Hematopoietic multipotent progenitor cell treated with erythropoietin and hydrocortisone succinate and interleukin-3 and kit ligand, for 17 days (in vitro differentiated cells): ENCODE data around the gene OR5H6.
"Not testable (repeated sequence)": the region's sequence is repeated elsewhere in the genome, so short reads cannot be mapped to it uniquely, and the experiment has no call there.

Experiments used
- DNase-seq: peaks from one replicate; pipeline ENCODE4 v3.0.0-alpha.2; 2015; ENCODE audit warnings: low spot score

OR5H6 gene

GRCh38 chr3:98263944-98264343, at the start of gene OR5H6:
TSS of gene OR5H6 (plus strand) at chr3:98264244. CDS start at chr3:98264333, 89 bp downstream.
- no peak for DNase-seq

GRCh38 chr3:98215051-98215450, 49.0 kb upstream of the OR5H6 start:
- no peak for DNase-seq

GRCh38 chr3:98223907-98224672, 40.0 kb upstream of the OR5H6 start:
- no peak for DNase-seq

GRCh38 chr3:98232489-98232888, 31.6 kb upstream of the OR5H6 start:
- no peak for DNase-seq

GRCh38 chr3:98233468-98233867, 30.6 kb upstream of the OR5H6 start:
- DNase-seq, result no peak

- no peak for DNase-seq
These were observed 23.9 kb upstream of the OR5H6 start for GRCh38 chr3:98240131-98240530.

GRCh38 chr3:98242155-98242554, 21.9 kb upstream of the OR5H6 start:
- DNase-seq, result no peak

- no peak for DNase-seq
These were observed 20.2 kb upstream of the OR5H6 start for GRCh38 chr3:98243843-98244242.

- DNase-seq, result no peak
These were observed 17.9 kb upstream of the OR5H6 start for GRCh38 chr3:98246142-98246541.

- DNase-seq, result not testable (repeated sequence)
These were observed 8.0 kb upstream of the OR5H6 start for GRCh38 chr3:98256026-98256425.

- no peak for DNase-seq
These were observed 4.3 kb upstream of the OR5H6 start for GRCh38 chr3:98259707-98260106.

GRCh38 chr3:98262046-98262445, 2.0 kb upstream of the OR5H6 start:
- no peak for DNase-seq

- no peak for DNase-seq
These were observed 5.8 kb downstream of the OR5H6 start for GRCh38 chr3:98269846-98270245.

- DNase-seq, result no peak
These were observed 8.1 kb downstream of the OR5H6 start for GRCh38 chr3:98272126-98272525.

GRCh38 chr3:98274914-98275313, 10.9 kb downstream of the OR5H6 start:
- no peak for DNase-seq

- DNase-seq, result no peak
These were observed 18.2 kb downstream of the OR5H6 start, which contains the start of gene OR5H2 for GRCh38 chr3:98282205-98282604. TSS of gene OR5H2 (plus strand) at chr3:98282505. CDS start at chr3:98282903, 398 bp downstream.

GRCh38 chr3:98290916-98291315, 26.9 kb downstream of the OR5H6 start:
- DNase-seq, result no peak

- no peak for DNase-seq
These were observed 27.4 kb downstream of the OR5H6 start for GRCh38 chr3:98291332-98291957.
